Karpas-422 (cell line): ENCODE results near the gene UTP25. TPM values are rescaled to one million over a fixed set of nuclear protein-coding genes. Genes with fewer than 3 reads are reported as not detected.

Experiments used
- total RNA-seq: library from RNA; depleted of rRNA; stranded (reverse); fragments of >200 nt; shearing (Covaris generic); gene quantifications from 2 replicates; pipeline ENCODE4 v1.2.3, GENCODE V29; 2014; ENCODE audit warnings: low replicate concordance; rRNA removed

The UTP25 gene
- total RNA-seq, 1 experiment from 2014 or later: 11.7 TPM

Other genes starting within 250 kb of the UTP25 start
- gene CAMK1G, start 244.3 kb upstream of the UTP25 start, total RNA-seq: not detected in 2 replicates
- 0.04 and 1.3 TPM in 2 replicates for gene LAMB3, start 175.5 kb upstream of the UTP25 start, total RNA-seq
- 6.9 and 17.2 TPM in 2 replicates for gene G0S2, start 152.6 kb upstream of the UTP25 start, total RNA-seq
- gene HSD11B1, start 123.1 kb upstream of the UTP25 start, total RNA-seq: not detected in 2 replicates
- 1.6 and 3.5 TPM in 2 replicates for gene TRAF3IP3, start 71.9 kb upstream of the UTP25 start, total RNA-seq
- 3.2 and 4.0 TPM in 2 replicates for gene C1orf74, start 43.4 kb upstream of the UTP25 start, total RNA-seq
- 0.36 TPM in 1 of 2 replicates, not detected in the other for gene IRF6, start 21.8 kb upstream of the UTP25 start, total RNA-seq
- gene SYT14, start 110.2 kb downstream of the UTP25 start, total RNA-seq: not detected in 2 replicates